GM12878 (cell line): ENCODE measurements around the gene SLC6A9. TPM values are rescaled to one million over a fixed set of nuclear protein-coding genes. Genes with fewer than 3 reads are reported as not detected.

ENCODE experiments used
- ATAC-seq: fragments of 200-7000 bp; cut with Tn5 transposase; 3 replicates; pipeline ENCODE4 v1.9.1; 2020; ENCODE audit warnings: mild to moderate bottlenecking, moderate library complexity
- BruUV-seq: library from RNA; stranded (reverse); fragments of 400-500 nt; replicated peaks from 2 replicates; lab custom pipeline; 2021; lab: Mats Ljungman, UMichigan
- CTCF ChIA-PET: fragments of 300-600 bp; sonication (Branson Sonifier 250); formaldehyde crosslinking; extraction: SDS; loops from one replicate; lab custom pipeline; 2021; ENCODE audit warnings: inconsistent platforms; lab: Yijun Ruan, JAX
- POLR2A ChIA-PET: fragments of 350-600 bp; formaldehyde crosslinking; extraction: SDS; loops from one replicate; lab custom pipeline; 2021; ENCODE audit warnings: inconsistent platforms; lab: Charles Lee
- RAD21 ChIA-PET: fragments of 300-600 bp; sonication (Branson Sonifier 250); formaldehyde crosslinking; loops from one replicate; lab custom pipeline; 2023; ENCODE audit warnings: antibody characterized with exemption; ENCODE audit not compliant: unreplicated experiment; lab: Charles Lee
- SMC1A ChIA-PET: fragments of 300-600 bp; sonication (Branson Sonifier 250); formaldehyde crosslinking; loops from one replicate; lab custom pipeline; 2023; ENCODE audit not compliant: unreplicated experiment, uncharacterized antibody; lab: Charles Lee
- DNase-seq: peaks from one replicate; pipeline ENCODE4 v3.0.0-alpha.2; 2011; ENCODE audit warnings: low read depth, low spot score
- FAIRE-seq: peaks from 3 replicates; lab custom pipeline; 2011; peaks lifted over from hg19 to GRCh38; lab: Jason Lieb, UNC
- H2AFZ ChIP-seq: 2 replicates; pipeline ENCODE4 v1.6.0; 2011; ENCODE audit warnings: low read depth, low read length, control low read depth; ENCODE audit not compliant: control insufficient read depth
- H3K27ac ChIP-seq: 2 replicates; pipeline ENCODE4 v1.5.1; 2011; ENCODE audit warnings: control low read depth; ENCODE audit not compliant: control insufficient read depth, insufficient read depth
- H3K27me3 ChIP-seq, 2 experiments: replicated peaks in 1 of 2; 2 replicates each; pipeline versions ENCODE4 v1.6.0 to v1.6.1; 2011; ENCODE audit warnings: low read length in 1 of 2; ENCODE audit not compliant: control insufficient read depth in 2 of 2, insufficient read depth in 2 of 2
- H3K36me3 ChIP-seq, 2 experiments: 2 replicates each; pipeline ENCODE4 v1.5.1; 2011; ENCODE audit warnings: low read length in 1 of 2; ENCODE audit not compliant: control insufficient read depth in 2 of 2, insufficient read depth in 2 of 2
- H3K4me1 ChIP-seq: 2 replicates; pipeline ENCODE4 v1.6.1; 2011; ENCODE audit warnings: mild to moderate bottlenecking, low read length, moderate library complexity, mixed read lengths; ENCODE audit not compliant: control insufficient read depth, insufficient read depth
- H3K4me2 ChIP-seq: 2 replicates; pipeline ENCODE4 v1.6.0; 2011; ENCODE audit warnings: control low read depth; ENCODE audit not compliant: control insufficient read depth, insufficient read depth
- H3K4me3 ChIP-seq: fragments of 200-600 bp; sonication (generic); 2 replicates; pipeline ENCODE4 v1.5.1; 2016
- H3K79me2 ChIP-seq: 2 replicates; pipeline ENCODE4 v1.6.0; 2011; ENCODE audit warnings: low read length; ENCODE audit not compliant: control insufficient read depth, insufficient read depth
- H3K9ac ChIP-seq: 2 replicates; pipeline ENCODE4 v1.8.0; 2011; ENCODE audit warnings: low read length, control low read depth, mixed read lengths; ENCODE audit not compliant: control insufficient read depth, insufficient read depth
- H3K9me3 ChIP-seq: replicated peaks from 3 replicates; pipeline ENCODE4 v1.5.1; 2011; ENCODE audit warnings: mild to moderate bottlenecking, low read length; ENCODE audit not compliant: control insufficient read depth, insufficient read depth
- H4K20me1 ChIP-seq: 2 replicates; pipeline ENCODE4 v1.6.0; 2011; ENCODE audit not compliant: control insufficient read depth, insufficient read depth
- ATF7 ChIP-seq: fragments of 450-650 bp; IDR thresholded peaks from 2 replicates; pipeline ENCODE4 v1.6.1; 2016; ENCODE audit warnings: low read depth, mild to moderate bottlenecking
- FOXM1 ChIP-seq: IDR thresholded peaks from 2 replicates; pipeline ENCODE4 v1.6.1; 2012; ENCODE audit warnings: low read depth, mild to moderate bottlenecking, inconsistent platforms, low read length, moderate library complexity
- IKZF1 ChIP-seq: fragments of 450-650 bp; conservative IDR thresholded peaks from 2 replicates; pipeline ENCODE4 v1.6.1; 2017; ENCODE audit warnings: antibody characterized with exemption, mild to moderate bottlenecking
- MEF2B ChIP-seq: fragments of 450-650 bp; IDR thresholded peaks from 2 replicates; pipeline ENCODE4 v1.6.1; 2018; ENCODE audit warnings: mild to moderate bottlenecking, moderate library complexity; ENCODE audit not compliant: partially characterized antibody, poor library complexity, severe bottlenecking
- POLR2A ChIP-seq: IDR thresholded peaks from 2 replicates; pipeline ENCODE4 v1.6.1; 2011; ENCODE audit warnings: low read depth, mild to moderate bottlenecking, low read length
- SMC3 ChIP-seq: IDR thresholded peaks from 2 replicates; pipeline ENCODE4 v1.6.1; 2011; ENCODE audit warnings: low read length, improper control_type of control experiment, borderline replicate concordance
- ZBED1 ChIP-seq: IDR thresholded peaks from 2 replicates; pipeline ENCODE4 v1.6.1; 2016; ENCODE audit warnings: borderline replicate concordance
- WGBS: methylation state at CpG from one replicate; pipeline ENCODE4 v1.1.6; 2016; ENCODE audit warnings: low lambda C conversion rate; ENCODE audit not compliant: insufficient replicate concordance, insufficient coverage; ENCODE audit errors: missing lambda C conversion rate; 5-methylcytosine and 5-hydroxymethylcytosine counted together
- in situ Hi-C: fragments of 300-500 bp; cut with MboI; formaldehyde crosslinking; loops from 9 replicates; pipeline ENCODE4 v1.14.3; 2018; ENCODE audit warnings: mixed read lengths
- intact Hi-C: fragments of 100-400 bp; cut with micrococcal nuclease; formaldehyde crosslinking; loops from one replicate; pipeline ENCODE4 v1.14.2; 2022; ENCODE audit not compliant: unreplicated experiment
- polyA plus RNA-seq, 11 experiments: library from polyadenylated mRNA; depleted of rRNA in 4 of 11; unstranded in 6 of 11; stranded (reverse) in 5 of 11; fragments of >200 nt; fragmentation: Nextera tagmentation in 4 of 11; fragmentation: Illumina TruSeq in 1 of 11; extraction: Ambion mirVana in 4 of 11; extraction: Trizol in 1 of 11; gene quantifications; 1 replicate in 1 of 11; 2 replicates in 10 of 11; pipeline versions ENCODE4 v1.2.1 to v1.2.3, GENCODE V29; 2011 to 2016; ENCODE audit warnings: inconsistent platforms in 2 of 11, missing spikeins in 2 of 11, low read depth in 1 of 11
- total RNA-seq, 4 experiments: library from RNA; depleted of rRNA in 3 of 4; stranded (reverse); fragments of >200 nt in 3 of 4; fragmentation: Illumina TruSeq in 1 of 4; extraction: Trizol in 1 of 4; gene quantifications; 2 replicates each; pipeline versions ENCODE4 v1.2.1 to v1.2.3, GENCODE V29; 2013 to 2021
- TF ChIP-seq, protein P1 (sequence below): IDR thresholded peaks from 2 replicates; pipeline ENCODE4 v1.6.1; 2011; ENCODE audit warnings: mild to moderate bottlenecking, low read depth, low read length, moderate library complexity; ENCODE audit not compliant: insufficient replicate concordance
- TF ChIP-seq, protein P2 (sequence below): fragments of 450-650 bp; IDR thresholded peaks from 2 replicates; pipeline ENCODE4 v1.6.1; 2017; ENCODE audit warnings: mild to moderate bottlenecking, low read depth, inconsistent platforms; ENCODE audit not compliant: poor library complexity, severe bottlenecking
- TF ChIP-seq, protein P3 (sequence below): fragments of 450-650 bp; conservative IDR thresholded peaks from 2 replicates; pipeline ENCODE4 v1.6.1; 2017; ENCODE audit warnings: mild to moderate bottlenecking, moderate library complexity
- TF ChIP-seq, protein P4 (sequence below): fragments of 450-650 bp; IDR thresholded peaks from 2 replicates; pipeline ENCODE4 v1.6.1; 2017; ENCODE audit warnings: borderline replicate concordance

SLC6A9 gene
- total and polyA plus RNA-seq, 10 of the 15 experiments (the other 5 are each of a cell fraction or from before 2014, with no cell fraction given), result 0.02 to 2.0 (median 0.63) TPM

DNA sequence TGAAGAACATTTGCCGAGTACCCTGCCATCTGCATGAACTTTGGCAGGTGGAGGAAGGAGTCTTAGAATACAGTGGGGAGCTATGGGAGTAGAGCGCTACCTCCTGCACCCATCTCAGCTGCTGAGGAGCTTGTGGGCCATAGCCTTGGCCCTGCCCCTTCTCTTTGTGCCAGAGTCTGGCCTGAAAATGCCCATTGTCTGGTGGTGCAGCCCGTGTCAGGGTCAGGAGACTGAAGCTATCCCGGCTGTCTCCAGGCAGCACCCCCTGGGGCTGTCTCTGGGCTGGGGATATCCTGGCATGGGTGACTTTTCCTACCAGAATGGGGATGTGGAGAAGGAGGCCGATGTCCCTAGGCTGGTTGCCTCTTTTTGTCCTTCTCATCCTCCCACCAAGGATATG is 77.2 kb downstream of the SLC6A9 start (continued):
- TF ChIP-seq, protein P1, sequence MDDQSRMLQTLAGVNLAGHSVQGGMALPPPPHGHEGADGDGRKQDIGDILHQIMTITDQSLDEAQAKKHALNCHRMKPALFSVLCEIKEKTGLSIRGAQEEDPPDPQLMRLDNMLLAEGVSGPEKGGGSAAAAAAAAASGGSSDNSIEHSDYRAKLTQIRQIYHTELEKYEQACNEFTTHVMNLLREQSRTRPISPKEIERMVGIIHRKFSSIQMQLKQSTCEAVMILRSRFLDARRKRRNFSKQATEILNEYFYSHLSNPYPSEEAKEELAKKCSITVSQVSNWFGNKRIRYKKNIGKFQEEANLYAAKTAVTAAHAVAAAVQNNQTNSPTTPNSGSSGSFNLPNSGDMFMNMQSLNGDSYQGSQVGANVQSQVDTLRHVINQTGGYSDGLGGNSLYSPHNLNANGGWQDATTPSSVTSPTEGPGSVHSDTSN, result no peak
- TF ChIP-seq POLR2A, result no peak

DNA sequence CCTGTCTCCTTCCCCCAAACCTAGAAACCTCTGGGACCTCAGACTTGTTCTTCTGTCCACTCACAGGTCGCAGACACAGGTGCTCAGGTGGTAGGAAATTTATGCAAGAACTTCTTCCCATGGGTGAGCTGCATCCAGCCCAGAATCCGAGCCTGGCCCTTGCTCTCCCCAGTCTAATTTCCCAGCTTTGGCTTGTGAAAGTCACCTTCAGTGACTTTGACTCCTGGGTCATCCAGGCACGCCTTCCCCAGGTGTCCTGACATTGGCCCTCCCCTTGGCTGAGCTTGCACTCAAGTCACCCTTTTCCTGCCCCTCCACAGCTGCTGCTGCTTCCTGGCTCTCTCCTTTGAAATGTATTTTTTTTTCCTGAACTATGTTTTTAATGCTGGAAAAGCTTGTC is 77.9 kb downstream of the SLC6A9 start:
- Histone ChIP-seq H3K79me2 (peaks cover 1% of the 10 kb centered on the region), H2AFZ (no peak overlapping the region), H4K20me1 (no peaks in the 10 kb centered on the region), H3K36me3 (peaks cover 0 to 10% of the 10 kb centered on the region in 2 experiments; a peak in 1 of 4 replicates), H3K4me2 (no peak overlapping the region), H3K4me3 (no peak overlapping the region), H3K27me3 (no peaks in the 10 kb centered on the region), H3K27ac (no peak overlapping the region), H3K4me1 (peaks cover 1% of the 10 kb centered on the region; the same call in 1 of the 2 replicates), H3K9me3 (no peaks in the 10 kb centered on the region), H3K9ac (no peak overlapping the region)
- TF ChIP-seq, protein P2, sequence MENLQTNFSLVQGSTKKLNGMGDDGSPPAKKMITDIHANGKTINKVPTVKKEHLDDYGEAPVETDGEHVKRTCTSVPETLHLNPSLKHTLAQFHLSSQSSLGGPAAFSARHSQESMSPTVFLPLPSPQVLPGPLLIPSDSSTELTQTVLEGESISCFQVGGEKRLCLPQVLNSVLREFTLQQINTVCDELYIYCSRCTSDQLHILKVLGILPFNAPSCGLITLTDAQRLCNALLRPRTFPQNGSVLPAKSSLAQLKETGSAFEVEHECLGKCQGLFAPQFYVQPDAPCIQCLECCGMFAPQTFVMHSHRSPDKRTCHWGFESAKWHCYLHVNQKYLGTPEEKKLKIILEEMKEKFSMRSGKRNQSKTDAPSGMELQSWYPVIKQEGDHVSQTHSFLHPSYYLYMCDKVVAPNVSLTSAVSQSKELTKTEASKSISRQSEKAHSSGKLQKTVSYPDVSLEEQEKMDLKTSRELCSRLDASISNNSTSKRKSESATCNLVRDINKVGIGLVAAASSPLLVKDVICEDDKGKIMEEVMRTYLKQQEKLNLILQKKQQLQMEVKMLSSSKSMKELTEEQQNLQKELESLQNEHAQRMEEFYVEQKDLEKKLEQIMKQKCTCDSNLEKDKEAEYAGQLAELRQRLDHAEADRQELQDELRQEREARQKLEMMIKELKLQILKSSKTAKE, result no peak
- TF ChIP-seq, protein P3, sequence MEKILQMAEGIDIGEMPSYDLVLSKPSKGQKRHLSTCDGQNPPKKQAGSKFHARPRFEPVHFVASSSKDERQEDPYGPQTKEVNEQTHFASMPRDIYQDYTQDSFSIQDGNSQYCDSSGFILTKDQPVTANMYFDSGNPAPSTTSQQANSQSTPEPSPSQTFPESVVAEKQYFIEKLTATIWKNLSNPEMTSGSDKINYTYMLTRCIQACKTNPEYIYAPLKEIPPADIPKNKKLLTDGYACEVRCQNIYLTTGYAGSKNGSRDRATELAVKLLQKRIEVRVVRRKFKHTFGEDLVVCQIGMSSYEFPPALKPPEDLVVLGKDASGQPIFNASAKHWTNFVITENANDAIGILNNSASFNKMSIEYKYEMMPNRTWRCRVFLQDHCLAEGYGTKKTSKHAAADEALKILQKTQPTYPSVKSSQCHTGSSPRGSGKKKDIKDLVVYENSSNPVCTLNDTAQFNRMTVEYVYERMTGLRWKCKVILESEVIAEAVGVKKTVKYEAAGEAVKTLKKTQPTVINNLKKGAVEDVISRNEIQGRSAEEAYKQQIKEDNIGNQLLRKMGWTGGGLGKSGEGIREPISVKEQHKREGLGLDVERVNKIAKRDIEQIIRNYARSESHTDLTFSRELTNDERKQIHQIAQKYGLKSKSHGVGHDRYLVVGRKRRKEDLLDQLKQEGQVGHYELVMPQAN, result no peak
- TF ChIP-seq, protein P4, sequence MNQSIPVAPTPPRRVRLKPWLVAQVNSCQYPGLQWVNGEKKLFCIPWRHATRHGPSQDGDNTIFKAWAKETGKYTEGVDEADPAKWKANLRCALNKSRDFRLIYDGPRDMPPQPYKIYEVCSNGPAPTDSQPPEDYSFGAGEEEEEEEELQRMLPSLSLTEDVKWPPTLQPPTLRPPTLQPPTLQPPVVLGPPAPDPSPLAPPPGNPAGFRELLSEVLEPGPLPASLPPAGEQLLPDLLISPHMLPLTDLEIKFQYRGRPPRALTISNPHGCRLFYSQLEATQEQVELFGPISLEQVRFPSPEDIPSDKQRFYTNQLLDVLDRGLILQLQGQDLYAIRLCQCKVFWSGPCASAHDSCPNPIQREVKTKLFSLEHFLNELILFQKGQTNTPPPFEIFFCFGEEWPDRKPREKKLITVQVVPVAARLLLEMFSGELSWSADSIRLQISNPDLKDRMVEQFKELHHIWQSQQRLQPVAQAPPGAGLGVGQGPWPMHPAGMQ, result no peak
- no peak for TF ChIP-seq MEF2B
- no peak for TF ChIP-seq ATF7
- TF ChIP-seq IKZF1, result no peak
- TF ChIP-seq ZBED1, result no peak
- no peak for TF ChIP-seq FOXM1
- no peak for TF ChIP-seq SMC3
- ChIA-PET POLR2A (interaction anchor here (0.6 kb wide), 1 partner anchor 583 kb away, joined by 6 read pairs; no protein-coding TSS in a partner anchor), RAD21 (interaction anchor here (1.3 kb wide), 1 partner anchor 52 kb away, joined by 4 read pairs; no protein-coding TSS in a partner anchor), CTCF (interaction anchor here (0.7 kb wide), 1 partner anchor 8 kb away, joined by 3 read pairs; no protein-coding TSS in a partner anchor), SMC1A (interaction anchor here (0.9 to 1.7 kb wide), 5 partner anchors 19 to 189 kb away, joined by 3 to 8 read pairs (median 3); no protein-coding TSS in a partner anchor)
- intact Hi-C loops (no loop called here), in situ Hi-C loops (no loop called here)
- FAIRE-seq (no peak), DNase-seq (no peak), ATAC-seq (no peak)
- BruUV-seq, result no TSS peak
- 69% methylated on average over 3 of the region's 3 CpGs for WGBS
